HEK293 (cell line): Measurements from ENCODE around the gene ODAD4.

ENCODE experiments used
- BCL11B ChIP-seq: fragments of 450-650 bp; formaldehyde crosslinking; IDR thresholded peaks from 2 replicates; pipeline ENCODE4 v1.5.1; 2016; ENCODE audit warnings: low read depth, missing biosample characterization, missing genetic modification characterization
- INSM2 ChIP-seq: fragments of 450-650 bp; formaldehyde crosslinking; IDR thresholded peaks from 2 replicates; pipeline ENCODE4 v1.5.1; 2016; ENCODE audit warnings: missing biosample characterization, missing genetic modification characterization
- KLF10 ChIP-seq: fragments of 450-650 bp; IDR thresholded peaks from 2 replicates; pipeline ENCODE4 v1.5.1; 2018; ENCODE audit warnings: missing biosample characterization, mild to moderate bottlenecking, missing genetic modification characterization
- KLF8 ChIP-seq: fragments of 450-650 bp; formaldehyde crosslinking; IDR thresholded peaks from 2 replicates; pipeline ENCODE4 v1.5.1; 2016; ENCODE audit warnings: missing biosample characterization, missing genetic modification characterization
- PATZ1 ChIP-seq: fragments of 450-650 bp; formaldehyde crosslinking; IDR thresholded peaks from 2 replicates; pipeline ENCODE4 v1.5.1; 2016; ENCODE audit warnings: missing biosample characterization, missing genetic modification characterization
- PRDM10 ChIP-seq: fragments of 450-650 bp; formaldehyde crosslinking; IDR thresholded peaks from 2 replicates; pipeline ENCODE4 v1.5.1; 2016; ENCODE audit warnings: missing biosample characterization, missing genetic modification characterization
- REPIN1 ChIP-seq: fragments of 450-650 bp; formaldehyde crosslinking; IDR thresholded peaks from 2 replicates; pipeline ENCODE4 v1.5.1; 2017; ENCODE audit warnings: missing biosample characterization, missing genetic modification characterization, low read depth
- REST ChIP-seq: fragments of 450-650 bp; formaldehyde crosslinking; IDR thresholded peaks from 2 replicates; pipeline ENCODE4 v1.5.1; 2016; ENCODE audit warnings: missing biosample characterization, missing genetic modification characterization
- SCRT2 ChIP-seq: fragments of 450-650 bp; formaldehyde crosslinking; IDR thresholded peaks from 2 replicates; pipeline ENCODE4 v1.5.1; 2016; ENCODE audit warnings: missing biosample characterization, missing genetic modification characterization
- SP7 ChIP-seq: fragments of 450-650 bp; formaldehyde crosslinking; IDR thresholded peaks from 2 replicates; pipeline ENCODE4 v1.5.1; 2016; ENCODE audit warnings: missing biosample characterization, missing genetic modification characterization
- YY2 ChIP-seq: fragments of 450-650 bp; formaldehyde crosslinking; IDR thresholded peaks from 2 replicates; pipeline ENCODE4 v1.5.1; 2016; ENCODE audit warnings: missing biosample characterization, missing genetic modification characterization
- ZBTB1 ChIP-seq: fragments of 450-650 bp; formaldehyde crosslinking; IDR thresholded peaks from 2 replicates; pipeline ENCODE4 v1.5.1; 2016; ENCODE audit warnings: missing biosample characterization, missing genetic modification characterization
- ZBTB11 ChIP-seq: fragments of 450-650 bp; formaldehyde crosslinking; conservative IDR thresholded peaks from 2 replicates; pipeline ENCODE4 v1.5.1; 2016; ENCODE audit warnings: low read depth, missing biosample characterization, missing genetic modification characterization
- ZBTB20 ChIP-seq: fragments of 450-650 bp; formaldehyde crosslinking; IDR thresholded peaks from 2 replicates; pipeline ENCODE4 v1.5.1; 2016; ENCODE audit warnings: missing biosample characterization, missing genetic modification characterization
- ZEB2 ChIP-seq: fragments of 450-650 bp; formaldehyde crosslinking; IDR thresholded peaks from 2 replicates; pipeline ENCODE4 v1.5.1; 2016; ENCODE audit warnings: missing biosample characterization, missing genetic modification characterization
- ZFHX2 ChIP-seq: fragments of 450-650 bp; formaldehyde crosslinking; conservative IDR thresholded peaks from 2 replicates; pipeline ENCODE4 v1.5.1; 2016; ENCODE audit warnings: missing biosample characterization, missing genetic modification characterization
- ZNF140 ChIP-seq: fragments of 450-650 bp; formaldehyde crosslinking; IDR thresholded peaks from 2 replicates; pipeline ENCODE4 v1.5.1; 2016; ENCODE audit warnings: missing biosample characterization, missing genetic modification characterization
- ZNF146 ChIP-seq: fragments of 450-650 bp; formaldehyde crosslinking; IDR thresholded peaks from 2 replicates; pipeline ENCODE4 v1.5.1; 2016; ENCODE audit warnings: missing biosample characterization, missing genetic modification characterization
- ZNF23 ChIP-seq: fragments of 450-650 bp; formaldehyde crosslinking; IDR thresholded peaks from 2 replicates; pipeline ENCODE4 v1.5.1; 2016; ENCODE audit warnings: missing biosample characterization, missing genetic modification characterization, borderline replicate concordance
- ZNF335 ChIP-seq: fragments of 450-650 bp; formaldehyde crosslinking; conservative IDR thresholded peaks from 2 replicates; pipeline ENCODE4 v1.5.1; 2016; ENCODE audit warnings: missing biosample characterization, missing genetic modification characterization
- ZNF596 ChIP-seq: fragments of 450-650 bp; IDR thresholded peaks from 2 replicates; pipeline ENCODE4 v1.5.0; 2018; ENCODE audit warnings: missing biosample characterization, mild to moderate bottlenecking, missing genetic modification characterization, moderate library complexity
- ZNF830 ChIP-seq: fragments of 450-650 bp; IDR thresholded peaks from 2 replicates; pipeline ENCODE4 v1.5.0; 2018; ENCODE audit warnings: missing biosample characterization, missing genetic modification characterization, low read depth, mild to moderate bottlenecking, moderate library complexity

The ODAD4 gene

GRCh38 chr17:41918314-41919164 is 11.9 kb upstream of the ODAD4 start, which contains the start of gene ACLY (continued):
- TF ChIP-seq ZFHX2 = peak; percentile 45; the same call in 1 of the 2 replicates
- TF ChIP-seq PATZ1 (tag by site-specific recombination) = peak; percentile 78; the same call in 1 of the 2 replicates
- TF ChIP-seq ZBTB20 (tag by site-specific recombination) = peak; percentile 92
- no peak for TF ChIP-seq ZNF23 (tag by site-specific recombination)
- peak; percentile 59; the same call in 1 of the 2 replicates for TF ChIP-seq REPIN1 (tag by site-specific recombination)
- no peak for TF ChIP-seq ZNF830
- peak; percentile 71 for TF ChIP-seq ZEB2 (tag by site-specific recombination)
- TF ChIP-seq ZBTB11 (tag by site-specific recombination) = peak; percentile 68; the same call in 1 of the 2 replicates
- no peak for TF ChIP-seq SCRT2
- TF ChIP-seq ZNF596 = no peak
- no peak for TF ChIP-seq ZNF146 (tag by site-specific recombination)
- peak; percentile 10 for TF ChIP-seq SP7 (tag by site-specific recombination)
- no peak for TF ChIP-seq ZNF140
- TF ChIP-seq INSM2 (tag by site-specific recombination) = peak; percentile 32; the same call in 1 of the 2 replicates
- peak; percentile 59; the same call in 1 of the 2 replicates for TF ChIP-seq ZBTB1 (tag by site-specific recombination)
- 0 out of 2 replicates have a peak, but pooled peaks have one; percentile 15 for TF ChIP-seq REST (tag by site-specific recombination)
- peak; percentile 96 for TF ChIP-seq ZNF335 (tag by site-specific recombination)
- peak; percentile 84 for TF ChIP-seq KLF8
- peak; percentile 56; the same call in 1 of the 2 replicates for TF ChIP-seq KLF10 (tag by site-specific recombination)
- peak; percentile 42; the same call in 1 of the 2 replicates for TF ChIP-seq PRDM10 (tag by site-specific recombination)
- TF ChIP-seq YY2 (tag by site-specific recombination) = 0 out of 2 replicates have a peak, but pooled peaks have one; percentile 32
- TF ChIP-seq BCL11B (tag by site-specific recombination) = peak; percentile 24; the same call in 1 of the 2 replicates
